CD4-positive, alpha-beta T cell treated with Interleukin-6 at 100 ng/mL for 8 hours (primary cell): Measurements from ENCODE around the gene FAM83G.

ENCODE experiments used
- DNase-seq: peaks from one replicate; pipeline ENCODE4 v3.0.0-alpha.2; 2020; ENCODE audit warnings: mixed read lengths, low spot score

The FAM83G gene

GRCh38 chr17:18987862-18988545 lies 16.6 kb downstream of the FAM83G start:
- no peak for DNase-seq

DNA sequence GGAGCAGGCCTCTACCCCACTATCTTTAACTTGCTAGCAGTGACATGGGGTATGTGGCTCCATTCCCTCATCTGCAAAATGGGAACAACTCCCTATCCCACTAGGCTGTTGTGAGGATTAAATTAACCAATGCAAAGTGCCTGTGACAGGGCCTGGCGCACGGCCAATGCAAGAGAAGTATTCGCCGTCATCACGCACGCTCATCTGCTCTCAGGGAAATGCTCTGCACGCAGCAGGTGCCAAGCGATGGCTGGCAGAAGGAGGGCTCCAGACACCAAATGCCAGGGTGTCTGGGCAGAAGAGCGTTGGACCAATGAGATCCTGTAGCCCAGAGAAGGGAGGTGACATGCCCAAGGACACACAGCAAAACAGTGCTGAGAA lies 17.3 kb downstream of the FAM83G start:
- no peak for DNase-seq

DNA sequence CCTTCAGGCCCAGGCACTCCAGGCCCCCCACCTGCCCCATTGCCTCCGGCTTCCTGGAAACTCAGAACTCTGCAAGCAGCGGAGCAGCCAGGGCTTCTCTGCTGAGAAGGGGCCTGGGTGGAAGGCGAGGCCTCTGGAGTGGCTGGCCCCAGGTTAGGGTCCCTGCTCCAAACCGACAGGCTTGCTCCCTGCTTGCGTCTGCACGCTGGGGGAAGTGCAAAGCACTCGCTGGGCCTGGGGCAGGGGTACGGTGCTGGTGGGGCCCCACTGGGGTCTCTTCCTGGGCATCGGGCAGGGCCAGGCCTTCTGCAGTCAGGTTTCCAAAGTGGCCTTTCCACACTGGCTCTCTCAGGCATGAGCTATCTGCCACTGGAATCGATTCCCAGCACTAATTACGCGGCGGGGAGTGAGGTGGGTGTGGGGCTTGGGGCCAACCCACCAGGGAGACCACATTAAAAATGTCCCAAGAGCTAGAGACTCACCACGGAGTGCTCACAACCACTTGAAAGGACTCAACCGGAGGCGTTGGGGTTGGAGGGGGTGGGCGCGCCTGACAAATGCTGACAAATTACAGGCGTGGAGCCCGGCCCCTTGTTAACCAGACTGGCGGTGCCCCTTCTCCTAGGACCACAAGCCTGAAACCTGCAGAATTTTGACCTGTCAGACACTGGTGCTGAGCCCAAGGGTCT lies 17.9 kb downstream of the FAM83G start:
- DNase-seq: no peak

GRCh38 chr17:18985475-18985874 lies 19.1 kb downstream of the FAM83G start:
- no peak for DNase-seq

GRCh38 chr17:18984273-18985114 lies 20.1 kb downstream of the FAM83G start:
- no peak for DNase-seq

DNA sequence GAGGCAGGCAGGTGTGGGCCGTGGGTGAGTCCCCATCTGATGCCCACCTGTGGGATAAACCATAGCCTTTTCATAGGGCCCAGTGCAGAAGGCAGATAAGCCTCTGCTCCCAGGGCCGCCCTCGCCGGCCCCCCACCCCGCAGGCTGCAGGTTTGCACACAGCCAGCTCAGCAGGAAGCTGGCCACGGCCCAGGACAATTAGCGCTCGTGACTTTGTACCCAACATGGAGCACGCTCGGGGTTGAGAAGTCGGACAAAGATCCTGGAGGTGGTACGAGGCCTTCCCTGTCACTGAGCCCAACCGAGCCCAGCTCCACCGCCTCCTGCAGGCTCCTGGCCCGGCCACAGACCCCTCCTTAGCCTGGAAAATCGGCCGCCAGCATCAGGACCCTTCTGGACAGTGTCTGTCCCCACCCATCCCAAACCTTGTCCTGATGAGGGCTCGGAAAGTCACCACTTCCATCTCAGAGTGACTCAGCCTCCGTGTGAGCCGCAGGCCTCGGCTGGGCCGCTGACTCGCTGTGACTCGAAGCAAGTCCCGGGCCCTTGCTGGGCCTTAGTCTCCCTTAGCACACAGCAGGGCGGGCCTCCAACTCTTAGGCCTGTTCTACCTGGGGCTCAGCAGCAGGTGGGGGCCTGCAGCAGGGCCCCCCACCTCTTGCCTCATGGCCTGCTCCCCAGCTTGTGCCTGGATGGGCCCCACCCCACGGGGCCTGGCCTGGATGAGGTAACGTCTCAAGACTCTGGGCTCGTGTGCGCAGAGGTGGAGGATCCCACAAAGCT lies 22.7 kb downstream of the FAM83G start:
- no peak for DNase-seq

DNA sequence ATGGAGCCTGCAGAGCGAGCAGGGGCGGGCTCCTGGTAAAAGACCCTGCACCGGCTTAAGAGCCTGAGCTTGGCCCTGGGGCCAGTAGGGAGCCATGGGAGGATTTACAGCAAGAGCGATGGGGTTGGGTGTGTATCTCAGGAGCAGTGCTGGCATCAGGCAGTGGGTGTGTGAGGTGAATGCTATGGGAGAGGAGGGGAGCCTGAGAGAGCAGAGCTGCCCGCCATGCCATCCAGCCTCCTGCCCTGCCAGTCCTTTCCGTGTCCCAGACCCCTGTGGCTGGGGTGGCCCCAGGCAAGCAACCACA lies 23.3 kb downstream of the FAM83G start:
- no peak for DNase-seq

GRCh38 chr17:18980682-18981334 lies 23.8 kb downstream of the FAM83G start:
- no peak for DNase-seq

DNA sequence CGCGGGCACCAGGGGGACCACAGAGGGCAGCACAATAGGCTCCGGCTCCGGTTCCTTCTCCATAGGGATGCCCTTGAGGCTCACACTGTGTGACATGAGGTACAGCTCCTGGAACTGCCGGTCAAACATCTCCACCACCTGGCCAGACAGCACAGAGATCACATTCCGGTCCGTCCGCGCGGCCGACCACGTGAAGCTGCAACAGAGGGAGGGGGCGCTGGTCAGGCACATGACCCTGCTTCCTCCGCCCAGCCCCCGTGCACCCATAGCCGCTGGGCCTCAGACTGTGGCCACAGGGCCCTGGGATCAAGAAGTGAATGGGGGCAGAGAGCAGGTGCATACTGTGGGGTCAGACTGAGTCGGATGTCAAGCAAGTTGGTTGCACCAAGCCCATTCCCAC lies 25.9 kb downstream of the FAM83G start:
- DNase-seq: no peak

DNA sequence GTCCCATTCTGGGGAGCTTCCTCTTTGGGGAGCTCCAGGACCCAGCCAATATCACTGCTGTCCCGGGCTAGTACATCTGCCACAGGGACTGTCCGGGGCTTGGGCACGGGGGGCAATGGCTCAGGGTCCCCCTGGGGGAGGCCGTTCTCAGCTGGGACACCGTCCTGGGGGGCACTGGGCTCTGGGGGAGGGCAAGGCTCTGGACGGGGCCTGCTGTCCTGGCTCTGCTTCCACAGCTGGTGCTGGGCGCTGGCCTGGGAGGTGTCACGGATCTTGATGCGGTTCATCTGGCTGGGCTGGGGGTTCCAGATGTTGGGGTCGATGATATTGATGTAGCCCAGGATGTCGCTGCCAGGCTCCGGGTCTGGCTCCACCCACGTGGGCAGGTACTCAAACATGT lies 26.5 kb downstream of the FAM83G start:
- no peak for DNase-seq

DNA sequence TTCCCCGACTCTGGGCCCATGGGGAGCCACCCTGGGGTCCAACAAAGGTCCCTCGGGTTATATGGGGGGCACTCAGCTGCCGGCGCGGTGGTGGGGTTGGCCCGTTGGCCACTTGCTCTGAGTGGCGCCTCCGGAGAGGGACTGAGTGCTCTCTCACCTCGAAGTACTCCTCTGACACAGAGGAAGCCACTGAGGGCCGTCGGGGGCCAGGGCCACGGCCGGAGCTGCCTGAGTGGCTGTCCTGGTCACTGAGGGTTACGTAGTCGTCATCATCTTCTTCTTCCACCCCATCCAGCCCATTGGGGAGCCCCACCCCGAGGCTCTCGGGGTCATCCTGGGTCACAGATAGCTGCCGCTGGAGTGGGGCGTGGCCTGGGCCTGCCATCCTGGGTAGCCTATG lies 26.9 kb downstream of the FAM83G start:
- no peak for DNase-seq

GRCh38 chr17:18977021-18977420 lies 27.5 kb downstream of the FAM83G start:
- no peak for DNase-seq

DNA sequence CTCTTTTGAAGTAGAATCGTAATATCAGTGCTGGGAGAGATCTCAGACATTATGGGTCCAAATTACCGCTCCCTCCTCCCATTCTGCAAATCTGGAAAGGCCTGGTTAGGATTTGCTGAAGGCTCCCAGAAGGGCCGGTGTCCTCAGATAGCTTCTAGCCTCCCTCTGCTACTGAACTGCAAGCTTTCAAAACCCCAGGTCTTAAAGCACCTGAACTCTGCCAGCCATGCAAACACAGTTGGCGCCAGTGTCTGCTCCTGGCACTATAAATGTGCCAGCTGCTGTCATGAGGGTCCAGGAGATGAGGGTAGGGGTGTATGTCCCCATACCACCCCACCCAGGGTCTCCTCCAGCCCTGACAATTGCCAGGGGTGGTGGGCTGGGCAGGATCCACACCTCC lies 28.4 kb downstream of the FAM83G start:
- no peak for DNase-seq

GRCh38 chr17:18975597-18975996 lies 29.0 kb downstream of the FAM83G start:
- DNase-seq: no peak

DNA sequence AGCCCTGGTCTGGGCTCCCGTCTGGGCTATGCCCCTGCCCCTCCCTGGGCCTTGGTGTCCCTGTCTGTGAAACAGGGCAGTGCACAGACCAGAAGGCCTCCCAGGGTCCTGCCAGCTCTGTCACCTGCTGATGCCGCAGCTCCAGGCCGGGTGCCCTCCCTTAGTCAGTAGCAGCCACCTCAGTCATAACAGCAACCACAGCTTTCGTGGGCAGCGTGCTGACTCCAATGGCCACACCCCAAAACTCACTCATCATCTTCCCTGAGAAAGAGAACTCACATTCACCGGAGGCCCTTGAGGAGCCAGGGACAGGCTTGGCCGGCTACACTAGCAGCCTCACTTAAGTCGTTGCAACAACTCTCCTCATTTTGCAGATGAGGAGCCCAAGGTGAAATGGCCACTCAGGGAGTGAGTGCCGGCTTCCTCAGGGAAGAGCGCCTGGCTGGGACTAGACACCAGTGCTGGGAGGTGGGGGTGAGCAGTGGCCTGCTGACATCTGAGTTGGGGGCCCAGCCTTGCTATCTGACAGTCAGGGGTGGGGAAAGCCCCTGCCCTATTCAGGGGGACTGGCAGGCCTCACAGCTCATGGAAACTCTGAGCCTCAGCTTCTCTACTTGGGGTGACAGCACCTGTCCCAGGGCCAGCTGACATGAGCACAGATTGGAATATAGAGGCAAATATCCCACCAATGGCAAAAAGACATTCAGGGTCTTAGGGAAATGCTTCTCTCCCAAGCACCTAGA lies 30.0 kb downstream of the FAM83G start:
- DNase-seq: no peak

- no peak for DNase-seq
Measured at GRCh38 chr17:18971801-18972200, 32.8 kb downstream of the FAM83G start.

DNA sequence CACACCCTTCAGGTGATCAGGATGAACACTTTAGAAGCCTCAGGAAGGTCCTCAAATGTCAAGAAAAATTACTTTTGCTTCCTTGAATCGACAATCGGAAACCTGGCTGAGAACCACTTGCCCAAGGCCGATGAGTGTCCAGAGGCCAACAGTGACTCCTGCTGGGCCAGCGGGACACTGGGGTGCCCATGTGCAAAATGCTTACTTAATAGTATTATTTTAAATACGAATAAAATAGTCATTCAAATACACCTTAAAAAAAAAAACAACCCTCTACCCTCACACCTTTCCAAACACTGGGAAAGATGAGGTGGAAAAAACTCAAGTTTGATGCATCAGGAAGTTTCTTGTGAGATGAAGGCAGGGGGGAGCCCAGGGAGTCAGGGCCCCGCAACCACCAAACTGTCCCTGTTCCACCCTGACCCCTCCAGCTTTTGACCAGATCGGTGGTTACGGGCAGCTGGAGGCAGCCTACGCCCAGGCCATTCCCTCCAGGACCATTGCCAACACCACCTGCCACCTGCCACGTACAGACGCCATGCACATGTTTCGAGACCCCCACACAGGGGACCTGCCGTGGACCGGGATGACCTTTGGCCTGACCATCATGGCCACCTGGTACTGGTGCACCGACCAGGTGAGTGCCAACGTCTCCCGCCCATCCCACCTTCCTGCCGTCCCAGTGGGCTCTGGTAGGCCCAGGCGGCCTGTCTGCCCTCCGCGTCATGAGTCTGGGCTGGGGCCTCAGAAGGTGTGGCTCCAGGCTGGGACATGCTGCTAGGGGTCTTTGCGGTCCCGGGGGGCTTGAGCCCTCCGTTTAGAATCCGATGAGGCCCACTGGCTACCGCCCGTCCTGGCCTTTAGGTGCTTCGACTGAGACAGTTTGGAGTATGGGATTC lies 33.7 kb downstream of the FAM83G start:
- DNase-seq: no peak

DNA sequence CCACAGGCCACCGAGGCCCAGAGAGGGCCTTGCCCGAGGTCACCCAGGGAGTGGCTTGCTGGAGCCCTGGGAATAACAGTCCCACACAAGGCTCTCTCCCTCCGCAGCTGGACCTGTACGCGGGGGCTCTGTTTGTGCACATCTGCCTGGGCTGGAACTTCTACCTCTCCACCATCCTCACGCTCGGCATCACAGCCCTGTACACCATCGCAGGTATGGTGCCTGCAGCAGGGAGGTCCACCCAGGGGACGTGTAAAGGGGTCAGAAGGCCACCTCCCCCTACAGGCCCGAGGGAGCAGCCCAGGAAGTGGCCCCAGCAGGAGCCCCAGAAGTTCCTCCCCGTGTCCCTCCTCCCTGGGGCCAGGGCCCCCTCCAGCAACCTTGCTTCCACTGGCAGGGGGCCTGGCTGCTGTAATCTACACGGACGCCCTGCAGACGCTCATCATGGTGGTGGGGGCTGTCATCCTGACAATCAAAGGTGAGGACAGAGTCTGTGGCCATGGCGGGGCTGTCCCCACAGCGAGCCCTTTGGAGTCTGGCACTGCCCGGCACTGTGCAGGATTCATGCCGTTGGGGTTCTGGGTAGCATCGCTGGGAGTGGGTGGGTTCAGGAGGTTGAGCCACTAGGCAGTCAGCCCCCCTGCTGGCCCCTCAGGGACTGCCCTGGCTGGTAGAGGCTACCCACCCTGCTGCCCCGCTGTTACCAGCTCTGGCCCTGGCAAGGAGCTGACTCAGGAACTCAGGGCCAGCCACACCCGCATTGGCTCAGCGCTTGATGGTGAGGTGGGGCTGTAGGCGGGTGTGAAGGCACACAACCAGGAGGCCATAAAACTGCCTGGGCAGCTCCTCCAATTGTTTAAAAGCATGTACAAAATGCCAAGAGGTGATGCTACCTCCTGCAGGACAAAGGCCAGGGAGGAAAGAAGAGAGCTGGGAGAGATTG lies 35.3 kb downstream of the FAM83G start:
- DNase-seq: no peak

GRCh38 chr17:18968345-18968744 lies 36.2 kb downstream of the FAM83G start:
- DNase-seq: no peak
